Erythroblast (primary cell): Measurements from ENCODE around the gene IPO4.

ENCODE experiments used
- DNase-seq, 2 experiments: peaks; one replicate each; lab custom pipeline; 2025; lab: John Stamatoyannopoulos, UW
- GATA1 ChIP-seq: IDR thresholded peaks from 2 replicates; pipeline ENCODE4 v1.6.1; 2011; ENCODE audit warnings: low read depth, mild to moderate bottlenecking, control low read depth, low read length, moderate library complexity
- POLR2A ChIP-seq: IDR thresholded peaks from 2 replicates; pipeline ENCODE4 v1.6.1; 2011; ENCODE audit warnings: mild to moderate bottlenecking, low read length

IPO4 gene

GRCh38 chr14:24194186-24194872, 5.7 kb upstream of the IPO4 start:
- DNase-seq, result peak in 1 of 2 experiments; percentile 31
- TF ChIP-seq POLR2A, result no peak
- no peak for TF ChIP-seq GATA1

DNA sequence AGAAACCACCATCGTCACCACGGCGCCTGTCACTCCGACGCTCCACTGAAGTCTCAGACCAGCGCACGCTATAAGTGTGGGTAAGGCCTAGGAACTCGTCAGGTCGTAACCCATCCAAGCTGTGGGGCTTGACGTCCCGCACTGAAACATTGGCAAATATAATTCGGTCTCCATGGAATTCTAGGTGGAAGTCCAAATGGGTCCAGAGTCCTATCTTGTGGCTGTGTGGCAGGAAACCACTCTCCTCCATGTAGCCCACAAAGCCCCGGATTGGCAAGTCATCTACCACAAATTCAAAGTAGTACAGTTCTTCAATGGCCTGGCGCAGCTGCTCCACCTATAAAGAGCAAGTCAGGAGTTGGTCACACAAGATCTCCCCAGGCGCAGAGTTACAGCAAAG, 4.3 kb upstream of the IPO4 start:
- TF ChIP-seq GATA1, result no peak
- no peak for DNase-seq

DNA sequence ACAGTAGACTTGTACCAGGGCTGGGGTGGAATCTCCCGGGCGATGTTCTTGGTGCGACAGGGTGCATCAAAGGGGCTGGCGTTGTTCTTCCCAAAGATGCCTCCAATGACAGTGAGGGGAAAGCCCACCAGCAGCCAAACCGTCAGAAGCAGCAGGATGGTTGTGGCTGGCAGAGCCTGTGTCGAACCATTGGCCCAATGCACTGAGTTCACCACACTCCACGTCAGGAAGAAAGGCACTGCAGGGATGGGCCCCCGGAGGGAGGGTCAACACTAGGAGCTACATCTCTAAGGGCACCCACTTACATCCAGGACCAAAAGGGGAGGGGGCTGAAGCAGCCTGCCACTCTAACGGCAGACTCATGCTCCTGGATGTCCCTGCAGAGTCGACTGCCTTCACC, 1.8 kb upstream of the IPO4 start:
- no peak for TF ChIP-seq GATA1
- no peak for TF ChIP-seq POLR2A
- no peak for DNase-seq

- TF ChIP-seq POLR2A, result no peak
- no peak for TF ChIP-seq GATA1
- DNase-seq, result no peak
These were observed 844 bp upstream of the IPO4 start for GRCh38 chr14:24189460-24189859.

DNA sequence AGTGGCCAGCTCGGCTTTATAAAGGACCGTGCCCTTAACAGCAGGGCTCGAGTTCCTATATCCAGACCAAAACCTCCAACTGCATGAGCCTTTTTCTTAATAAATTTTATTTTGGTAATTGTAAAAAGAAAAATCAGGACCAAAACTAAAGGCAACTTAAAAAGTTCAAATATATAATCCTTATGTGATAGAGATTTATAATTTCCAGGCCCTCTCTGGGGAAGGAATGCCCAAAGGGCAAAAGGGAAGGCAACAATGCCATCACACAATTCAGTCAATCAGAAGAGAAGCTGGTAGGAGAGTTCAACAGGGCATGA, 401 bp upstream of the IPO4 start:
- DNase-seq, result no peak
- TF ChIP-seq GATA1, result no peak

GRCh38 chr14:24187539-24187915, 1.1 kb downstream of the IPO4 start:
- TF ChIP-seq GATA1 (no peak), POLR2A (no peak)
- DNase-seq, result no peak

DNA sequence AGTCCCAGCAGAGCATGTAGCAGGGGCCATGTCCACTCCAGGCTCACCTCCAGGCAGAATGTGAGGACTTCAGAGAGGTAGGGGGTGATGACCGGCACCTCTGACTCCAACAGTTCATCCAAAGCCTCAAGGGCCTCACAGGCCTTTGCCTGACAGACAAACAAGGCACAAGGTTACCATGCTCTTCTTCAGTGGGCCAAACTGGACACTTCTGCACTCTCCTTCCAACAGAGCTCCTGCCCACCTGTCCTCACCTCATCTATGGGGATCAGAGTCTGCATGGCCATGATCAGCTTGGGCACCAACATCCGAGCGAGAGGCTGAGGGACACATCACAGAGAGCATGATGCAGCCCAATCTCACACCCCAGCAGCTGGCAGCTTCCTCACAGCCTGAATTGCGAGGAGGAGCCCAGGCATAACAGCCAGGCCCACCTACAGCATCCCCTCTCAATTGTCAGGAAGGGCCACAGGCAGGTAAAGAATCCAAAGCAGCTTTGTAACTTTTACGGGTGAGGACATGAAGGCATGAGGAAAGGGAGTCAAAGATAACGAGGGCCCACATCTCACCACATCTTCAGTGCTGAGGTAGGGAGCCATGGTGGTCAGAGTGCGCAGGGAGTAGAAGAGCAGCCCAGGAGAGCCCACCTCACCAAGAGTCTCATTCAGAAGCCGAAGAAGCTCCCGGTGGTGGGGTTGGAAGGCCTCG, 1.6 kb downstream of the IPO4 start:
- DNase-seq, result no peak

DNA sequence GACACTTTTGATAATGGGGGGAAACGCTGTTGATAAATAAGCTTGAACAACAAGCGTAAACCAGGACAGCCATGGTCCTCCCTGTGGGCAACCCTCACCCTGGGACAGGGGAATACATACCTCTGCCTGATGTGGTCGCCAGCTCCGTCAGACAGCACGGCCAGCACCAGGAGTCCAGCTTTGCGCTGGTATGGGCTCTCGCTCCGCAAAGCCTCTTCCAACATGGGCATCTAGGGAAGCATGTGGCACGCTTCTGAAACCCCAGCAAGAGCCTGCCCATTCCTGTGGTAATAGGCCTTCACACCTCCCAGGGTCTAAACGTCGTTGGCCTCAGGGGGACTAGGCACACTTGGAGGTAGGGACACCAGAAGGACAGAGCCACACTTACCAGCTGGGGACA, 2.9 kb downstream of the IPO4 start:
- TF ChIP-seq GATA1 (no peak), POLR2A (no peak)
- no peak for DNase-seq

More for the DNA sequence above, 1.6 kb downstream of the IPO4 start:
- TF ChIP-seq GATA1 (no peak), POLR2A (no peak)

- no peak for DNase-seq
- TF ChIP-seq POLR2A, result no peak
- TF ChIP-seq GATA1, result no peak
These were observed 3.6 kb downstream of the IPO4 start for GRCh38 chr14:24185026-24185425.

DNA sequence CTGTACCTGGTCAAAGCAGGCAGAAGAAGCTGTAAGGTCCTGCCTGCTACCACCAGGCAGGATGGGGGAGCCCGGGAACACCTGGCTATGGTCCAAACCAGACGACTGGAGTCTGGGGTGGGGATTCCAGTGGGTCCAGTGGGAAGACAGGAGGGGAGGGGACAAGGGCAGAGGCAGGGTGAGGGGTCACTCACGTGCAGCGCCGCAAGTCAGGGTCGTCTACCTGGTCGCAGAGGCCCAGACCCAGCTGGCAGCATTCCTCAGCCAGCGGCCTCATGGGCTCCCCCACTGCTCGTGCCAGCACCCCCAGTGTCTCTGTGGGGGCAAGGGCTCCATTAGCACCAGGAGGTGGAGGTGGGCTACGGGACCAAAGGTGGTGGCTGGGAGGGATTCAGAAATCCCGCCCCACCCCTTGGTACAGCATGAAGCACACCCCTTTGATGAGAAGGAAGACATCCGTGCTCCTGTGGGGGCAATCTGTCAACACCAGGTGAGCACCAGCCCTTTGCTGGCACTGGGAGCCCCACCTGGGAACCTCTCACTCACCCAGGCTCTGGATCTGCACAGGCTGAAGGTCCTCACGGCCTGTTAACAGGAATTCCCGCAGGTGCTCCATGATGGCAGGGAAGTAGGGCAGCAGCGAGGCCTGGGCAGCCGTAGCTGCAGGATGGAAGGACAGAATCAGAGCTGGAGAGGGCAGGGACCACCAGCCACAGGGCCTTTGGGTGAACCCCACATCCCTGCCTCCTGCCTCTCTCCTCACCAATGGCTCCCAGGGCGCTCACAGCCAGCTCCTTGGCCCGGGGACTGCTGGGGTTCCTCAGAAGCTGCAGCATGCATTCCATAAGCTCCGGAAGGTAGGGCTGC, 4.3 kb downstream of the IPO4 start:
- TF ChIP-seq GATA1, result no peak
- TF ChIP-seq POLR2A, result no peak
- DNase-seq, result no peak

DNA sequence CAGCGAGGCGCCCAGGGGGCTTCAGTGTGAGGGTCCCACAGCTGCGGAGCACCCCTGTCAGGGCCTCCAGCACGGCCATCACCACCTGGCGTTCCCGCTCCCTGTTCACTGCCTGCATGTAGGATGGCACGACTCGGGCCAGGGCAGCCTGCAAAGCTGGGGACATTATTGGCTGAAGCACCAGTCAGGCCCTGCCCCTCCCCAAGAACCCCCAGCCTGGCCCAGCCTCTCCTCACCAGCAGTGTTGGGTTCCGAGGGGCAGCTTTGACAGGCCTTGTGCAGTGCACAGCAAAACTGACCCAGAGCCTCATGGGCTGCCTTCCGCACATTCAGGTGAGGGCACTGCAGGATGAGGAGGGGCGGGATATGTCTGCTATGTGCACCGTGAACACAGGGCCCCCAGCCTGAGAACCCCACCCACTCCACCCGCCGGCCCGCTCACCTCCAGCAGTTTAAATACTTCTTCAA, 5.6 kb downstream of the IPO4 start:
- no peak for TF ChIP-seq GATA1
- no peak for TF ChIP-seq POLR2A

GRCh38 chr14:24182110-24182882, 6.3 kb downstream of the IPO4 start:
- no peak for DNase-seq
- TF ChIP-seq POLR2A (no peak), GATA1 (no peak)

More for the DNA sequence above, 5.6 kb downstream of the IPO4 start:
- DNase-seq, result no peak

DNA sequence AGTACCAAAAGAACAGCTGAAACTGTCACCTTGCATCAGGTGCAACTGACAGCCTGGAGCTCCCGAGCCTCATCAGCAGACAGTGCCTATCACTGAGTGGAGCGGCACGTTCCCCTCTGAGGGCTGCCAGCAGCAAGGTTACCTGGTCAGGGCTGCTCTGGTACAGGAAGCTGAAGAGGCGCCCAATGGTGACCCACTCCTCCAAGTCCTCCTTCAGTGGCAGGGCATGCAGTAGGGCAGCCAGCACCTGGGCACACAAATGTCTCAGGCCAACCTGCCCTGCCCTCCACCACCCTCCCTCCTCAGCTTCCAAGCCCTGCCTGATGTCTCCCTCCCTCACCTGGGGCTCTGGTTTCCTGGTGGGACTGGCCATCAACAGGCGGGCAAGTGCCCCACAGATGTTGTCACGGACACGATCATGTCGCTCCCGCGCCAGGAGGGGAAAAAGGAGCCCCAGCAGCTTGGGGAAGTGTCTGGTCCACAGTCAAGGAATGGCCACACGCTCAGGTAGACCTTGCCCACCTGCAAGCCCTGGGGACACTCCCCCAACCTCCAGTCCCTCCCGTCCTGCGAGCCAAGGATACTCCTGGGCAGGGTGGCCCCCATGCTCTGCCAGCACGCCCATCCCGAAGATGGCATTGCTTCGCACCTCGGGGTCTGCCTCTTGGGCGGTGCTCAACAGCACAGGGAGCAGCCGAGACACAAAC, 7.1 kb downstream of the IPO4 start:
- DNase-seq, result no peak
- TF ChIP-seq POLR2A (no peak), GATA1 (no peak)
